ENCODE data around the gene APPBP2.

DNA sequence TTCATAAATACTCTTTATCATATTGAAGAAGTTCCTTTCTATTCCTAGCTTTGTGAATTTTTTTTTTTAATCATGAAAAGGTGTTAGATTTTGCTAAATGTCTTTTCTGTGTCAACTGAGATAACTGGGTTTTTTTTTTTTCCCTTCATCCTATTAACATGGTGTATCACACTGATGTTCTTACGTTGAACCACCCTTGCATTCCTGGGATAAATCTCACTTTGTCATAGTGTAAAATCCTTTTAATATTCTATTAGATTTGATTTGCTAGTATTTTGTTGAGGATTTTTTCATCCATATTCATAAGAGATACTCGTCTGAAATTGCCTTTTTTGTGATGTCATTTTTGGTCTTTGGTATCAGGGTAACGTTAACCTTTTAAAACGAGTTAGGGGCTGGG lies 54.6 kb downstream of the APPBP2 start:
- TF ChIP-seq, protein P1, sequence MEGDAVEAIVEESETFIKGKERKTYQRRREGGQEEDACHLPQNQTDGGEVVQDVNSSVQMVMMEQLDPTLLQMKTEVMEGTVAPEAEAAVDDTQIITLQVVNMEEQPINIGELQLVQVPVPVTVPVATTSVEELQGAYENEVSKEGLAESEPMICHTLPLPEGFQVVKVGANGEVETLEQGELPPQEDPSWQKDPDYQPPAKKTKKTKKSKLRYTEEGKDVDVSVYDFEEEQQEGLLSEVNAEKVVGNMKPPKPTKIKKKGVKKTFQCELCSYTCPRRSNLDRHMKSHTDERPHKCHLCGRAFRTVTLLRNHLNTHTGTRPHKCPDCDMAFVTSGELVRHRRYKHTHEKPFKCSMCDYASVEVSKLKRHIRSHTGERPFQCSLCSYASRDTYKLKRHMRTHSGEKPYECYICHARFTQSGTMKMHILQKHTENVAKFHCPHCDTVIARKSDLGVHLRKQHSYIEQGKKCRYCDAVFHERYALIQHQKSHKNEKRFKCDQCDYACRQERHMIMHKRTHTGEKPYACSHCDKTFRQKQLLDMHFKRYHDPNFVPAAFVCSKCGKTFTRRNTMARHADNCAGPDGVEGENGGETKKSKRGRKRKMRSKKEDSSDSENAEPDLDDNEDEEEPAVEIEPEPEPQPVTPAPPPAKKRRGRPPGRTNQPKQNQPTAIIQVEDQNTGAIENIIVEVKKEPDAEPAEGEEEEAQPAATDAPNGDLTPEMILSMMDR (IDR thresholded peaks at IDR 0.05), result no peak
- no peak for TF ChIP-seq POLR2A (IDR thresholded peaks at IDR 0.05)
